HEK293T (cell line): ENCODE results near the gene SCT.

Experiments used
- ARNT ChIP-seq: fragments of 450-650 bp; IDR thresholded peaks from 2 replicates; pipeline ENCODE4 v1.6.1; 2017; ENCODE audit warnings: mild to moderate bottlenecking
- CTBP1 ChIP-seq: fragments of 450-650 bp; IDR thresholded peaks from 2 replicates; pipeline ENCODE4 v1.6.1; 2016; ENCODE audit warnings: borderline replicate concordance
- ELF4 ChIP-seq: fragments of 450-650 bp; IDR thresholded peaks from 2 replicates; pipeline ENCODE4 v1.6.1; 2017; ENCODE audit warnings: antibody characterized with exemption
- FOXA1 ChIP-seq: fragments of 450-650 bp; IDR thresholded peaks from 2 replicates; pipeline ENCODE4 v1.6.1; 2016; ENCODE audit warnings: mild to moderate bottlenecking
- LEF1 ChIP-seq: fragments of 450-650 bp; IDR thresholded peaks from 2 replicates; pipeline ENCODE4 v1.6.1; 2017; ENCODE audit warnings: mild to moderate bottlenecking, borderline replicate concordance
- NFRKB ChIP-seq: fragments of 450-650 bp; IDR thresholded peaks from 2 replicates; pipeline ENCODE4 v1.6.1; 2016; ENCODE audit warnings: mild to moderate bottlenecking, moderate library complexity
- PKNOX1 ChIP-seq: fragments of 450-650 bp; IDR thresholded peaks from 2 replicates; pipeline ENCODE4 v1.6.1; 2016
- SP1 ChIP-seq: fragments of 450-650 bp; IDR thresholded peaks from 2 replicates; pipeline ENCODE4 v1.6.1; 2017
- SUZ12 ChIP-seq: fragments of 450-650 bp; IDR thresholded peaks from 2 replicates; pipeline ENCODE4 v1.6.1; 2016; ENCODE audit warnings: mild to moderate bottlenecking
- TARDBP ChIP-seq: fragments of 450-650 bp; IDR thresholded peaks from 2 replicates; pipeline ENCODE4 v1.6.1; 2016
- ZNF384 ChIP-seq: fragments of 450-650 bp; IDR thresholded peaks from 2 replicates; pipeline ENCODE4 v1.6.1; 2016

- no peak for TF ChIP-seq SP1
- TF ChIP-seq ARNT = no peak
- TF ChIP-seq LEF1 = no peak
- no peak for TF ChIP-seq ELF4
- no peak for TF ChIP-seq SUZ12
- no peak for TF ChIP-seq FOXA1
- no peak for TF ChIP-seq NFRKB
- no peak for TF ChIP-seq CTBP1
- no peak for TF ChIP-seq PKNOX1
- no peak for TF ChIP-seq ZNF384
- TF ChIP-seq TARDBP = no peak
Observed at GRCh38 chr11:643366-643765, 16.4 kb upstream of the SCT start.
